T-helper 1 cell treated with Interleukin-12 subunit alpha and Interleukin-12 subunit beta and Interleukin-4 antibody, amounts not matched to agents 30 μg/mL and 1 μg/mL, for 36 hours (primary cell): ENCODE data around the gene LRRC39.

Experiments
- H3K27ac Mint-ChIP-seq: one replicate; pipeline ENCODE4 v1.8.0; 2021; ENCODE audit warnings: mild to moderate bottlenecking, mixed read lengths
- H3K27me3 Mint-ChIP-seq: one replicate; pipeline ENCODE4 v1.8.0; 2021; ENCODE audit warnings: low read depth, mixed read lengths
- H3K36me3 Mint-ChIP-seq: one replicate; pipeline ENCODE4 v1.8.0; 2021; ENCODE audit warnings: low read depth, mixed read lengths
- H3K4me1 Mint-ChIP-seq: one replicate; pipeline ENCODE4 v1.8.0; 2021; ENCODE audit warnings: low read depth, mixed read lengths
- H3K4me3 Mint-ChIP-seq: one replicate; pipeline ENCODE4 v1.8.0; 2021; ENCODE audit warnings: mild to moderate bottlenecking, moderate library complexity, mixed read lengths
- H3K9me3 Mint-ChIP-seq: one replicate; pipeline ENCODE4 v1.8.0; 2021; ENCODE audit warnings: mixed read lengths

Gene LRRC39

GRCh38 chr1:100183370-100183769 lies 5.3 kb upstream of the LRRC39 start:
- H3K27ac Mint-ChIP-seq, result no peak overlapping the region
- no peaks in the 10 kb centered on the region for H3K4me1 Mint-ChIP-seq
- no peaks in the 10 kb centered on the region for H3K9me3 Mint-ChIP-seq
- no peaks in the 10 kb centered on the region for H3K27me3 Mint-ChIP-seq
- no peaks in the 10 kb centered on the region for H3K36me3 Mint-ChIP-seq
- H3K4me3 Mint-ChIP-seq, result no peak overlapping the region

GRCh38 chr1:100177295-100178041 lies 588 bp downstream of the LRRC39 start:
- no peaks in the 10 kb centered on the region for H3K4me1 Mint-ChIP-seq
- peaks cover 3% of the 10 kb centered on the region for H3K9me3 Mint-ChIP-seq
- no peak overlapping the region for H3K4me3 Mint-ChIP-seq
- peaks cover 1% of the 10 kb centered on the region for H3K36me3 Mint-ChIP-seq
- H3K27ac Mint-ChIP-seq, result no peak overlapping the region
- peaks cover 5% of the 10 kb centered on the region for H3K27me3 Mint-ChIP-seq

- H3K27me3 Mint-ChIP-seq, result peaks cover 3% of the 10 kb centered on the region
- H3K4me1 Mint-ChIP-seq, result no peaks in the 10 kb centered on the region
- no peaks in the 10 kb centered on the region for H3K9me3 Mint-ChIP-seq
- H3K4me3 Mint-ChIP-seq, result no peak overlapping the region
- H3K27ac Mint-ChIP-seq, result no peak overlapping the region
- no peaks in the 10 kb centered on the region for H3K36me3 Mint-ChIP-seq
Measured at GRCh38 chr1:100168051-100168450, 10.0 kb downstream of the LRRC39 start.

- no peaks in the 10 kb centered on the region for H3K9me3 Mint-ChIP-seq
- H3K36me3 Mint-ChIP-seq, result no peaks in the 10 kb centered on the region
- no peaks in the 10 kb centered on the region for H3K4me1 Mint-ChIP-seq
- H3K27ac Mint-ChIP-seq, result no peak overlapping the region
- H3K27me3 Mint-ChIP-seq, result no peaks in the 10 kb centered on the region
- no peak overlapping the region for H3K4me3 Mint-ChIP-seq
Measured at GRCh38 chr1:100164702-100165101, 13.4 kb downstream of the LRRC39 start.

- Mint-ChIP-seq H3K9me3 (no peaks in the 10 kb centered on the region), H3K27me3 (no peaks in the 10 kb centered on the region)
Measured at GRCh38 chr1:100164216-100164615, 13.8 kb downstream of the LRRC39 start.

GRCh38 chr1:100162881-100163280 lies 15.2 kb downstream of the LRRC39 start:
- H3K27ac Mint-ChIP-seq, result no peak overlapping the region
- H3K9me3 Mint-ChIP-seq, result no peaks in the 10 kb centered on the region
- no peaks in the 10 kb centered on the region for H3K4me1 Mint-ChIP-seq
- H3K4me3 Mint-ChIP-seq, result no peak overlapping the region
- H3K36me3 Mint-ChIP-seq, result no peaks in the 10 kb centered on the region
- H3K27me3 Mint-ChIP-seq, result no peaks in the 10 kb centered on the region

More at GRCh38 chr1:100164216-100164615, 13.8 kb downstream of the LRRC39 start:
- Mint-ChIP-seq H3K27ac (no peak overlapping the region), H3K4me1 (no peaks in the 10 kb centered on the region), H3K36me3 (no peaks in the 10 kb centered on the region), H3K4me3 (no peak overlapping the region)

- H3K36me3 Mint-ChIP-seq, result peaks cover 11% of the 10 kb centered on the region
- H3K9me3 Mint-ChIP-seq, result no peaks in the 10 kb centered on the region
- no peaks in the 10 kb centered on the region for H3K27me3 Mint-ChIP-seq
- H3K4me3 Mint-ChIP-seq, result no peak overlapping the region
- no peak overlapping the region for H3K27ac Mint-ChIP-seq
- peaks cover 5% of the 10 kb centered on the region for H3K4me1 Mint-ChIP-seq
Measured at GRCh38 chr1:100152271-100152670, 25.8 kb downstream of the LRRC39 start.

- Mint-ChIP-seq H3K36me3 (peaks cover 13% of the 10 kb centered on the region), H3K9me3 (no peaks in the 10 kb centered on the region), H3K27ac (no peak overlapping the region), H3K27me3 (no peaks in the 10 kb centered on the region), H3K4me1 (peaks cover 5% of the 10 kb centered on the region), H3K4me3 (no peak overlapping the region)
Measured at GRCh38 chr1:100151679-100152078, 26.4 kb downstream of the LRRC39 start.

- Mint-ChIP-seq H3K4me1 (peaks cover 5% of the 10 kb centered on the region), H3K27me3 (no peaks in the 10 kb centered on the region), H3K9me3 (no peaks in the 10 kb centered on the region), H3K4me3 (no peak overlapping the region), H3K27ac (no peak overlapping the region), H3K36me3 (peaks cover 32% of the 10 kb centered on the region)
Measured at GRCh38 chr1:100147875-100148274, 30.2 kb downstream of the LRRC39 start.

- H3K4me1 Mint-ChIP-seq, result peaks cover under 1% of the 10 kb centered on the region
- H3K36me3 Mint-ChIP-seq, result peaks cover 38% of the 10 kb centered on the region
- H3K4me3 Mint-ChIP-seq, result no peak overlapping the region
- H3K27ac Mint-ChIP-seq, result no peak overlapping the region
- no peaks in the 10 kb centered on the region for H3K9me3 Mint-ChIP-seq
- no peaks in the 10 kb centered on the region for H3K27me3 Mint-ChIP-seq
Measured at GRCh38 chr1:100146958-100147357, 31.1 kb downstream of the LRRC39 start.

GRCh38 chr1:100145116-100145515 lies 32.9 kb downstream of the LRRC39 start:
- H3K36me3 Mint-ChIP-seq, result peaks cover 42% of the 10 kb centered on the region
- H3K27ac Mint-ChIP-seq, result no peak overlapping the region
- no peak overlapping the region for H3K4me3 Mint-ChIP-seq
- no peaks in the 10 kb centered on the region for H3K9me3 Mint-ChIP-seq
- H3K27me3 Mint-ChIP-seq, result no peaks in the 10 kb centered on the region
- no peaks in the 10 kb centered on the region for H3K4me1 Mint-ChIP-seq

GRCh38 chr1:100142343-100142742 lies 35.7 kb downstream of the LRRC39 start:
- no peak overlapping the region for H3K4me3 Mint-ChIP-seq
- H3K27me3 Mint-ChIP-seq, result no peaks in the 10 kb centered on the region
- H3K9me3 Mint-ChIP-seq, result no peaks in the 10 kb centered on the region
- no peaks in the 10 kb centered on the region for H3K4me1 Mint-ChIP-seq
- H3K27ac Mint-ChIP-seq, result no peak overlapping the region
- peaks cover 46% of the 10 kb centered on the region for H3K36me3 Mint-ChIP-seq

- H3K4me3 Mint-ChIP-seq, result no peak overlapping the region
- no peaks in the 10 kb centered on the region for H3K27me3 Mint-ChIP-seq
- H3K27ac Mint-ChIP-seq, result no peak overlapping the region
- H3K4me1 Mint-ChIP-seq, result no peaks in the 10 kb centered on the region
- H3K9me3 Mint-ChIP-seq, result no peaks in the 10 kb centered on the region
- H3K36me3 Mint-ChIP-seq, result peaks cover 43% of the 10 kb centered on the region
Measured at GRCh38 chr1:100141192-100141591, 36.9 kb downstream of the LRRC39 start.

GRCh38 chr1:100137602-100138001 lies 40.5 kb downstream of the LRRC39 start:
- peaks cover 13% of the 10 kb centered on the region for H3K4me1 Mint-ChIP-seq
- H3K27me3 Mint-ChIP-seq, result no peaks in the 10 kb centered on the region
- no peak overlapping the region for H3K27ac Mint-ChIP-seq
- H3K9me3 Mint-ChIP-seq, result no peaks in the 10 kb centered on the region
- peaks cover 28% of the 10 kb centered on the region for H3K36me3 Mint-ChIP-seq
- H3K4me3 Mint-ChIP-seq, result no peak overlapping the region

- Mint-ChIP-seq H3K27me3 (no peaks in the 10 kb centered on the region), H3K4me3 (no peak overlapping the region), H3K27ac (no peak overlapping the region), H3K36me3 (peaks cover 17% of the 10 kb centered on the region), H3K9me3 (no peaks in the 10 kb centered on the region), H3K4me1 (peaks cover 32% of the 10 kb centered on the region)
Measured at GRCh38 chr1:100134872-100135271, 43.2 kb downstream of the LRRC39 start.
